GM19193 (cell line): ENCODE results near the gene ZFTA.

Experiments
- POLR2A ChIP-seq: IDR thresholded peaks from 4 replicates; pipeline ENCODE4 v1.6.1; 2011; ENCODE audit not compliant: insufficient read depth, insufficient read length; ENCODE audit errors: extremely low read depth

ZFTA gene

DNA sequence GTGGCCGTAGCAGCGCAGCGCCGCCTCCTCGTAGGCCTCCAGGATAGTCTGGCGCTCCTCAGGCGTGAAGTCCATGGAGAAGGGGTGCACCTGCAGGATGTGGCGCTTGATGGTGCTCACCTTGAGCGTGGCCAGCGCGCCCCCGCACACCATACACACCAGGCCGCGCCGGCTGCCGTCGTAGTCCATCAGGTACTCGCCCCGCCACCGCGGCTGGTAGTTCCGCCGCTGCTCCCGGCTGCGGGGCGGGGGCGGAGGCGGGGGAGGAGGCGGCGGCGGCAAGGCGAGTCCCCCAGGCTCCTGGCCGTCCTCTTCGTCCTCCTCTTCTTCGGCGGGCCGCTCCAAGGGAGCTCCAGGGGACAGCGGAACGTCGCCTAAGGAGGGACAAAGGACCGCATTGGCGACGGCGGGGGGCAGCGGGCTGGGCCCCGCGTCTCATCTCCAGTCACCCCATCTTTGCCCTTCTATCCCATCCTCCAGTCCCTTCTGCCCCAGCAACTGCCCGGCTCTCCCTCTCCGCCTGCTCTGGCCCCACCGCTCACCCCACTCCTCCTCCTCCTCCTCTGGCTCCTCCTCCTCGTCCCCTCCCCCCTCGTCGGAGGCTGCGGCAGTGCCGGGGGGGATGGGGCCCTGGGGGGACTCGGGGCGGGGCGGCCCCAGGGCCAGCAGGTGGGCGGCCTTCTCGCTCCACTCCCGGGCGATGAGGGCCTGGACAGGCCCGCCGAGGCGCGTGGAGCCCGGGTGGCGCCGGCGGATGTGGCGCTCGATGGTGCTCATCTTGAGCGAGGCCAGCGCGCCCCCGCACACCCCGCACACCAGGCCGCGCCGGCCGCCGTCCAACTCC, 4.9 kb downstream of the ZFTA start:
- no peak for TF ChIP-seq POLR2A

DNA sequence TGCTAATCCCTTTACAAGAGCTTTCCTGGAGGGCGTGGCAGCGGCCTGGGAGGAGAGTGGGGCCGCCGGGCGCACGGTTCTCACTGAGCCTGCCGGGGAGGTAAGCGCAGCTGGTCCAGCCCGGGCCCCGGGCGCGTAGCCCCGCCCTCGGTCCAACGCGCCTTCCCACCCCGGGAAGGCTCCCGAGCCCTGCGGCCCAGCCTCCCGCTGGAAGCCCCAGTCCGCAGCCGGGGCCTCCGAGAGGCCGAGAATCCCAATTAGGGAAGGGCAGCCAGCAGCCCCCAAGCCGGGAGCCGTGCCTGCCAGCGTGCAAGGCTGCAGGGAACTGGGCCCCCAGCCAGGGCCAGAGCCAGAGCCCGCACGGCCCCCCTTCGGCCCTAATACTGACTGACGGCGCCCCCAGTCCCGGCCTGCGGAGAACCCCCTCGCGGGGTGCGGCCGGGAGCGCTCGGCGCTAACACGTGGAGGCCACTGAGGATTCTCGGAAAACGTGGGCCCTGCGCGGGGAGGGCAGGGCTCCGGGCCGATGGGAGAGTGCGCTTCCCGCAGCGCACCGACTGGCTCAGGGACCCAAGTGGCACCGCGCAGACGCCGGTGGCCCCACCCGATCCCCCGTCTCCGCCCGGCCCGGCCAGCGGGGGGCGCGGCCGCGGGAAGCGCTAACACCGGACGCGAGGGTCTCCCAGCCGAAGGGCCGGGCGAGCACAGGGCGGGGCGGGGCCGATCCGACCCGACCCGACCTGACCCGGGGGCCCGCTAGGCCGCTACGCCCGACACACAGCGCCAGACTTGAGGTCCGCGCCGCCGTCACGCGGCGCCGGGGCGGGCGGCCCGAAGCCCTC, 5.7 kb downstream of the ZFTA start:
- no peak for TF ChIP-seq POLR2A

DNA sequence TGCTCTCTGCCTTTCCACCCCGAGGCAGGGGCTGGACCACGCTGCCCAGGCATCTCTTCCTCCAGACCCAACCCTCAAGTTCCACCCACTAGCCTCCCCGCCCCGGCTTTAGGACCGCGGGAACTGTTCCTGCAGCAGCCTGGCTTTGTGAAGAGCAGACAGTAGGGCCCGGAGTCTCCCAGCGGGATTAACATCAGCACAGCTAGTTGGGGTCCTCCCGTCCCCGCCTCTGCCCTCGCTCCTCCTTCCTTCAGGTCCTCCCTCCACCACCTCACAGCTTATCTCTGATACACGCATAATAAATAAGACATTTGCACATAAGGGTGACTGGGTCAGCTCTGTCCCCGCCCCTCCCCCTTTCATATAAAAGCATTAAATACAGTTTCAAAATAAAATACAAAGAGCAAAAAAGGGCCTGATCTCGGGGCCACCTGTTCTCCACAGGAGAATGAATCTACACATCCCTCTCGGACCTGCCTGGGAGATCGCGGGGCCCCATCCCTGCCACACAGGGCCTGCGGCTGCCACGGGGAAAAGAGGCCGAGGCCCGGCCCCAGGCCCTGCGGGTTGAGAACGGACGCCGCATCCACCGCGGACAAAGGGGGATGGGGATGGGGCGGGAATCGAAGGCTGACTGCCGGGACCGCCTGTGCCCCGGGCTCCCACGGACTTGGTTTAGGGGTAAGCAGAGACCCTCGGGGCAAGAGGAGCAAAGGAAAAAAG, 6.5 kb downstream of the ZFTA start:
- TF ChIP-seq POLR2A, result no peak

DNA sequence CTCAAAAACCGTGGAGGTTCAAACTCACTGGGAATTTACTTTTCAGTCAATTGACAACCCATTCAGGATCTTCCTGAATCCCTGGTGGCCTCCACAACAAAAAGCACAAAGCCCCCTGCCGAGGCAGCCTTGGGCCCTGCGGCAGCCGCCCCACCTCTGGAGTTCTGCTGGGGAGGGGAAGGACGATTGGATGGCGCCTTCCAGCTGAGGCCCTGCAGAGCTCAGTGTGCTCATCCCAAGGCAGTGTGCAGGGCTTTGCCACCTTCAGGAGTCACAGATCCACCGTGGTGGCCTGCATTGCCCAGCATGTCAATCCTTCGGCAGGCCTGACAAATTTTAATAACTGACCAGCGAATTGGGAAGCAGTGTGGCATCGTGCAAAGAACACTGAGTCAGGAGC, 7.4 kb downstream of the ZFTA start:
- TF ChIP-seq POLR2A, result no peak

DNA sequence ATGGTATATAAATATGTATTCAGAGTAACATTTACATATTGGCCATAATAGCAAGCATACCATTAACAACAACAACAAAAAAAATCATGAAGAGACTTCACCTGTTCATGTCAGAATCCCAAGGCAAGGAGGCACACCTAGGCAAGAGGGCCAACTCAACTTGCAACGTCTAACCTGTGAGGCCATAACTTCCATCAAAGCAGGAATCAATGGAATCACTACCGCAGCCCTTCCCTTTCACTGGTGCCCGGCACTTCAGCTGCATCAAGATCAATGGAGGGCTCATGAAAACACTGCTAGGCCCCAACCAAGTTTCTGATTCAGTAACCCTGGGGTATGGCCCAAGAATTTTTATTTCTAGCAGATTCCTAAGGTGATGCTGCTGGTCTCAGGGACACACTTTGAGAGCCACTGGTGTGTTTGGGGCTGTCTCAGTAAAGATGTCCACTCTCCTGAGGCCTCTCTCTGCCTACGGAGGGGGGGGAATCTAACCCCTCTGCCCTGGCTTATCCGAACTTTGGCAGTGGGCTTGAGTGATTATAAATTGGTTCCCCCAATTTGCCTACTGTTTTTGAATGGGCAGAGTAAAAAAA, 8.0 kb downstream of the ZFTA start:
- no peak for TF ChIP-seq POLR2A

DNA sequence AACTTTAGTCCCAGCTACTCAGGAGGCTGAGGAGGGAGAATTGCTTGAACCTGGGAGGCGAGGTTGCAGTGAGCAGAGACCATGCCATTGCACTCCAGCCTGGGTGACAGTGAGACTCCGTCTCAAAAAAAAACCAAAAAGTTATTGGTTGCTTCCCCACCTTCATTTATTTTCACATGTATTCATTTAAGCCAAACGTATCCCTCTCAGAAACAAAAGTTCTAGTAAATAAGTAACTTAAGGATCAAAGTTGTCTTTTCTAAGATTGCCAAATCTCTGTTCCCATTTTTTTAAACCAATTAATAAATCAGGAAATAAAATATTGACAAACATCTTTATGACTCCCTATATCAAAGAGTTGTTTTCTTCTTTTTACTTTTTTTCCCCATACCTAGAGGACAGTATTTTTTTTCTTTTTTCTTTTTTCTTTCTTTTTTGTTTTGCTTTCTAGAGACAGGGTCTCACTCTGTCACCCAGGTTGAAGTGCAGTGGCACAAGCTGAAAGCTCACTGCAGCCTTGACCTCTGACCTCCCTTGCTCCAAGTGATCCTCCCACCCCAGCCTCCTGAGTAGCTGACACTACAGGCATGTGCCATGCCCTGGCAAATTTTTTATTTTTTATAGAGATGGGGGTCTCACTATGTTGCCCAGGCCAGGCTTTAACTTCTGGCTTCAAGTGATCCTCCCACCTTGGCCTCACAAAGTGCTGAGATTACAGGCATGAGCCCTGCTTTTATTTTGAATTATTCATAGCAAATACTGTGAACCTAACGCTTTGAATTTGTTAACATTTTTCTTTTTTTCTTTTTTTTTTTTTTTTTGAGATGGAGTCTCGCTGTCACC, 11.4 kb downstream of the ZFTA start:
- TF ChIP-seq POLR2A, result no peak

DNA sequence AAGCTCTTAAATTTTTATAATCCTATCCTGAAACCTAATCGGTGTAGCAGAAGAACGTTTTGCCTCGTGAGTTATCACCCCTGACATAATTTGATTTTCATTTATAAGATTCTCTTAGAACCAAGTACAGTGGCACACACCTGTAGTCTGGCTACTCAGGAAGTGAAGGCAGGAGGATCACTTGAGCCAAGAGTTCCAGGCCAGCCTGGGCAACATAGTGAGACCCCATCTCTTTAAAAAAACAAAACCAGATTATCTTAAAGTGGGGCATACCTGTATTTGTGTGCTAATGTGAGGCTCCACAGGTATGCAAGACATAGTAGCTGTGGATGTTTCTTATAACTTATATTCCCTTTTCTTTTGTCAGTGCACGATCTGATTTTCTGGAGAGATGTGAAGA, 19.0 kb downstream of the ZFTA start:
- TF ChIP-seq POLR2A, result no peak

DNA sequence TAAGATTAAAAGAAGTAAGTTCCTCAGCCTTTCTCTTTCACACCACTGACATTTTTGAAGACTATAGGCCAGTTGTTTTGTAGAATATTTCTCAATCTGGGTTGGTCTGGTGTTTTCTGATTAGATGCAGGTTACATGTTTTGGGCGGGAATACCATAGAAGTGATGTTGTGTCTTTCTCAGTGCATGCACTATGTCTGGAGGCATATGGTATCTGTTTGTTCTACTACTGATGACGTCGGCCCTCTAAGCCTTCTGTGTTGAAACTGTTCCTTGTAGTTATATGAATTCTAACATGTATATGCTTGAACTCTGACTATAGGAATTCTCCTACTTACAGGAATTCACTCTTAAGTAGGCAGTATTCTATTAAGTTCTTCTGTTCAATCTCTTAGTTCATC, 21.6 kb downstream of the ZFTA start:
- no peak for TF ChIP-seq POLR2A

DNA sequence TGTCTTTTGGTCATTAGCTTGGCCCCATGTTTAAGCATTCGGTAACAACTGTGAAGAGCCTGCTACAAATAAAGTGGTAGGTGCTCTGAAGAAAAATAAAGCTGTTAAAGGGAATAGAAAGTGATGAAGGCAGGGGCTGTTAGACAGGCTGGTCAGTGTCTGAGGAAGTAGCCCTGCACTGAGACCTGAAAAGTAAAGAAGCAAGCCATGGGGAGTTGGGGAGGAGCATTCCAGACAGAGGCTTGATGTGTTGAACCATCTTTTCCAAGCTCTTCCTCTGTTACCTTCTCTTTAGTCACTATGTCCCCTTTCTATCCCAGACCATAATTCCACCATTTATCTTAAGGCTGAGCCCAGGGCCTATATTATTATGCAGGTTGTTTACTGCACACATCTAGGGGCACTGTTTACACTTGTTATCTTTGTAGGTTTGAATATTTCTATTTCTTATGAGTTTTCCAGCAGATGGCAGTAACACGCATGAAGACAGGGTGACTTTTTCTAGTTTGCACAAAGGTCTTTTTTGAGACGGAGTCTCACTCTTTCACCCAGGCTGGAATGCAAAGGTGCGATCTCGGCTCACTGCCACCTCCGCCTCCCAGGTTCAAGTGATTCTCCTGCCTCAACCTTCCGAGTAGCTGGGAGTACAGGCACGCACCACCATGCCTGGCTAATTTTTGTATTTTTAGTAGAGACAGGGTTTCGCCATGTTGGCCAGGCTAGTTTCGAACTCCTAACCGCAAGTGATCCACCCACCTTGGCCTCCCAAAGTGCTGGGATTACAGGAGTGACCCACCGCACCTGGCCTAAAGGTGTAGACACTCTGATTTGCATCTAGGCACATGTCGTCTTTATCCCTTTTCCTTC, 23.0 kb downstream of the ZFTA start:
- no peak for TF ChIP-seq POLR2A

DNA sequence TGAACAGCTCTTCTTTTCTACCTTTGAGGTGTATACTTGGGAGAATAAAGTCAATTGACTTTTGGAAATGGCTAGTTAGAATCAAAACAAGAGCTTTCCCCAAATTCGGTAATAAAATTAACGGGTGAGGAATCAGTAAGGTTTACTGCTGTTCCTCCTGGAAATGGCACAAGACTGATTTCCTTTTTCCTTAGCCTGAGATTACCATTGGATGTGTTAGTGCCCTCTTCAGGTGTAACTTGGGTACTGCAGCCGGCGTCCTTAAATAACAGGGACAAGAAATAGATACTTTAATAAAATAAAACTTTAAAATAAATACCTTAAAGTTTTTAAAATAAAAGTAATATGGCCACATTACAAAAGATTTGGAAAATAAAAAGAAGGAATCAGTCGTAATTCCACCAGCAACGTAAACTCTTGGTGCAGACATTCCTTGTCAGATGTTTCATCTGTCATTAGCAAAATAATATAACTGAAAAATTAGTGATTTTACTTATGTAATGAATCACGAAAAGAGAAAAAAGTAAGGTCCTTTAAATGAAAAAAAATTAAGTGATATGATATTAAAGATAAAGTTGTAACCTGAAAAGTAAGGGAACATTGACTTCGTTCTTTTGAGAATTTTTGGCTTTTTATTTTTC, 29.7 kb downstream of the ZFTA start:
- no peak for TF ChIP-seq POLR2A

DNA sequence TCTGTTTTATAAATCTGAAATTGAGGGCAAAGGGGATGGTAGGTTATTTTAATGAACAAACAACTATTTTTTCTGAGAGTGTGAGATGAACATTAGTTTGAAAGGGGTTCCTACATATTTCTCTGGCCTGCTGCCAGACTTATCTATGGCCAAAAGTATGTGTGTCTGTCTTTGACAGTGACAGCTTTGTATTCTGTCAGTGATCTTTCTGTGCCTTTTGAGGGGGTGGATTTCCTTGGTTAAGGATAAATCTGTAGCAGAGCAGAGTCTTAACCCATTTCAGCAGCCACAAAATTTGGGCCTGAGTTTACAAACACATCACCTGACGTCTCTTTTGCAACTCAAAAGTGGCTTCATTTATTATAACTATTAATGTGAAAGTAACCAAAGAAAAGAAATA, 30.9 kb downstream of the ZFTA start:
- TF ChIP-seq POLR2A, result no peak

DNA sequence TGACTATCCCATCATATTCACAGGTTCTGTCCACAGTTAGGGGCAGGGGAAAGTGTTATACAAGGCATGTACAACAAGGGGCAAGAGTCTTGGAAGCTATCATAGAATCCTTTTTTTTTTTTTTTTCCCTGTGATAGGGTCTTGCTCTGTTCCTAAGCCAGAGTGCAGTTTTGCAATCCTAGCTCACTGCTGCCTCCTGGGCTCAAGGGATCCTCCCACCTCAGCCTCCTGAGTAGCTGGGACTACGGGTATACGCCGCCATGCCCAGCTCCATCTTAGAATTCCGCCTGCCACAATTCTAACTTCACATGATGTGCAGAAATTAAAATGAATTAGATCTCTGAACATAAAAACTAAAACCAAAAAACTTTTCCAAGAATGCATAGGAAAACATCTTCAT, 31.7 kb downstream of the ZFTA start:
- no peak for TF ChIP-seq POLR2A

DNA sequence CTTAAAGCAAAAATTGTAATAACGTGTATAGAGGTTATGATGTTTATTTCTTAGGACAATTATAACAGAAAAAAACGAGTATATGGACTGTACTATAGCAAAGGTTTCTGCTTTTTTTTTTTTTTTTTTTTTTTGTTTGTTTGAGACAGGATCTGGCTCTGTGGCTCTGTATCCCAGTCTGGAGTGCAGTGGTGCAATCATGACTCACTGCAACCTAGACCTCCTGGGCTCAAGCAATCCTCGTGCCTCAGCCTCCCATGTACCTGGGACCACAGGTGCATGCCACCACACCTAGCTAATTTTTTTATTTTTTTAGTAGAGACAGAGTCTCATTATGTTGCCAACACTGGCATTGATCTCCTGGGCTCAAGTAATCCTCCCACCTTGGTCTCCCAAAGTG, 39.2 kb downstream of the ZFTA start:
- TF ChIP-seq POLR2A, result no peak
